ENCODE results near the gene ARID3C.

Gene ARID3C

DNA sequence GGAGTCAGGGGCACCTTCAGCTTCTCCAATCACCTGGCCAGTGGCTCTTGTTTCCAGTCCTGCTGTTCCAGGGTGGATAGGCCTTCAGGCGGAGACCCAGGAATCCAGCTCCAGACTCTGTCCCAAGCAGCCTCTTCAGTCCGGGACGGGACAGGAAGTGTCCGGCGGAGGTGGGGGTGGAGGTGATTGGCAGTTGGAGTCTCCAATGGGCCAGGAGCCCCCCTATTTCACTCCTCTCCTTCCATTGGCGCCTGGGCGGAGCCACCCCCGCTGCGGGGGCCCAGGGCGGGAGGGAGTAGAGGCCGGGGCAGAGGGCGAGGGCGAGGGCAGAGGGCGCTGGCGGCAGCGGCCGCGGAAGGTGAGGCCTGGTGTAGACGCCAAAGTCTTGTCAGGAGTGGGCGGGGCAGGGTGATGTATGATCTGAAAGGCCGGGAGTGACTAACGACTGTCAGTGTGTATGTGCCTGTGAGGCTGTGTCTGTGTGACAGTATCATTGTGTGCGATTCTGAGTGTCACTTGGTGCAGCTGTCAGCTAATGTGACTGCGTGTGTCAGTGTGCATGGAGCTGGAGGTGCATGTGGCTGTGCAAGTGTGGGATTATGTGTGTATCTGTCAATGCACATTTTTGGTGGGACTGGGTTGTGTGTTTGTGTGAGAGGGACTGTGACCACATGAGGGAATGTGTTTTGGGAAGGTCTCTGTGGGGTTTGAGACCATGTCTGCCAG is 23.2 kb upstream of the ARID3C start, which contains the start of gene IL11RA:
TSS of gene IL11RA (plus strand) at position 310 of the 726 bp plus-strand sequence. CDS start 3,033 bp downstream, outside the sequence.
- TF ChIP-seq ZC3H10 (CRISPR knock-in tag; IDR thresholded peaks at IDR 0.05), result no peak
- TF ChIP-seq RARB (CRISPR knock-in tag; IDR thresholded peaks at IDR 0.05), result no peak
- ATAC-seq, result no peak

DNA sequence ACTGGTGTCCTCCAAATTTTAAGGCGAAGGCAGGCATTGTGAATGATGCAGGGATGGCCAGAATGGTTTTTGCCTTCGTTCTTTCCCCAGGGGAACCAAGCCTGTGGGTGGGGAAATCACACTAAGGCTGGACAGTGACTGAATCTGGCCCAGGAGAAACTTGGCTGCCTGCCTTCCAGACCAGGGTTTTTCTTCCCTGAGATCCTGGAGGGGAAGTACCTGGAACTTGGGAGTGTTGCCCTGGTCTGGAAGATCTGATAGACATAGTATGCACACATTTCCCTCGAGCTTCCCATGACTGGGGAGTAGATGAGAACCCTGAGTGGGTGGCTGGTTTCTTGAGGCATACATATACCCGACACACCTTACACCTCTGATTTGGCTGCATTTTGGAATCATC is 22.5 kb upstream of the ARID3C start:
- no peak for ATAC-seq
- TF ChIP-seq ISL1 (CRISPR knock-in tag; IDR thresholded peaks at IDR 0.05), result no peak
- no peak for TF ChIP-seq CSDC2 (CRISPR knock-in tag; IDR thresholded peaks at IDR 0.05)
- TF ChIP-seq ESRRG (CRISPR knock-in tag; IDR thresholded peaks at IDR 0.05), result no peak
- TF ChIP-seq, protein P1, sequence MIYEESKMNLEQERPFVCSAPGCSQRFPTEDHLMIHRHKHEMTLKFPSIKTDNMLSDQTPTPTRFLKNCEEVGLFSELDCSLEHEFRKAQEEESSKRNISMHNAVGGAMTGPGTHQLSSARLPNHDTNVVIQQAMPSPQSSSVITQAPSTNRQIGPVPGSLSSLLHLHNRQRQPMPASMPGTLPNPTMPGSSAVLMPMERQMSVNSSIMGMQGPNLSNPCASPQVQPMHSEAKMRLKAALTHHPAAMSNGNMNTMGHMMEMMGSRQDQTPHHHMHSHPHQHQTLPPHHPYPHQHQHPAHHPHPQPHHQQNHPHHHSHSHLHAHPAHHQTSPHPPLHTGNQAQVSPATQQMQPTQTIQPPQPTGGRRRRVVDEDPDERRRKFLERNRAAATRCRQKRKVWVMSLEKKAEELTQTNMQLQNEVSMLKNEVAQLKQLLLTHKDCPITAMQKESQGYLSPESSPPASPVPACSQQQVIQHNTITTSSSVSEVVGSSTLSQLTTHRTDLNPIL (CRISPR knock-in tag; IDR thresholded peaks at IDR 0.05; ENCODE audit: low read depth), result no peak
- TF ChIP-seq OSR1 (CRISPR knock-in tag; IDR thresholded peaks at IDR 0.05), result no peak
- TF ChIP-seq ZNF70 (CRISPR knock-in tag; IDR thresholded peaks at IDR 0.05), result no peak
- no peak for TF ChIP-seq ZC3H10 (CRISPR knock-in tag; IDR thresholded peaks at IDR 0.05)
- TF ChIP-seq, protein P2, sequence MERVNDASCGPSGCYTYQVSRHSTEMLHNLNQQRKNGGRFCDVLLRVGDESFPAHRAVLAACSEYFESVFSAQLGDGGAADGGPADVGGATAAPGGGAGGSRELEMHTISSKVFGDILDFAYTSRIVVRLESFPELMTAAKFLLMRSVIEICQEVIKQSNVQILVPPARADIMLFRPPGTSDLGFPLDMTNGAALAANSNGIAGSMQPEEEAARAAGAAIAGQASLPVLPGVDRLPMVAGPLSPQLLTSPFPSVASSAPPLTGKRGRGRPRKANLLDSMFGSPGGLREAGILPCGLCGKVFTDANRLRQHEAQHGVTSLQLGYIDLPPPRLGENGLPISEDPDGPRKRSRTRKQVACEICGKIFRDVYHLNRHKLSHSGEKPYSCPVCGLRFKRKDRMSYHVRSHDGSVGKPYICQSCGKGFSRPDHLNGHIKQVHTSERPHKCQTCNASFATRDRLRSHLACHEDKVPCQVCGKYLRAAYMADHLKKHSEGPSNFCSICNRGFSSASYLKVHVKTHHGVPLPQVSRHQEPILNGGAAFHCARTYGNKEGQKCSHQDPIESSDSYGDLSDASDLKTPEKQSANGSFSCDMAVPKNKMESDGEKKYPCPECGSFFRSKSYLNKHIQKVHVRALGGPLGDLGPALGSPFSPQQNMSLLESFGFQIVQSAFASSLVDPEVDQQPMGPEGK (CRISPR knock-in tag; IDR thresholded peaks at IDR 0.05; ENCODE audit: borderline replicate concordance), result no peak
- no peak for TF ChIP-seq TCF4 (CRISPR knock-in tag; IDR thresholded peaks at IDR 0.05; ENCODE audit: borderline replicate concordance)
- TF ChIP-seq, protein P3, sequence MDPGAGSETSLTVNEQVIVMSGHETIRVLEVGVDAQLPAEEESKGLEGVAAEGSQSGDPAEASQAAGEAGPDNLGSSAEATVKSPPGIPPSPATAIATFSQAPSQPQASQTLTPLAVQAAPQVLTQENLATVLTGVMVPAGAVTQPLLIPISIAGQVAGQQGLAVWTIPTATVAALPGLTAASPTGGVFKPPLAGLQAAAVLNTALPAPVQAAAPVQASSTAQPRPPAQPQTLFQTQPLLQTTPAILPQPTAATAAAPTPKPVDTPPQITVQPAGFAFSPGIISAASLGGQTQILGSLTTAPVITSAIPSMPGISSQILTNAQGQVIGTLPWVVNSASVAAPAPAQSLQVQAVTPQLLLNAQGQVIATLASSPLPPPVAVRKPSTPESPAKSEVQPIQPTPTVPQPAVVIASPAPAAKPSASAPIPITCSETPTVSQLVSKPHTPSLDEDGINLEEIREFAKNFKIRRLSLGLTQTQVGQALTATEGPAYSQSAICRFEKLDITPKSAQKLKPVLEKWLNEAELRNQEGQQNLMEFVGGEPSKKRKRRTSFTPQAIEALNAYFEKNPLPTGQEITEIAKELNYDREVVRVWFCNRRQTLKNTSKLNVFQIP (CRISPR knock-in tag; IDR thresholded peaks at IDR 0.05; ENCODE audit: borderline replicate concordance, low read depth), result no peak
- TF ChIP-seq ZFP30 (CRISPR knock-in tag; IDR thresholded peaks at IDR 0.05), result no peak
- no peak for TF ChIP-seq PPARA (CRISPR knock-in tag; IDR thresholded peaks at IDR 0.05; ENCODE audit: borderline replicate concordance)
- TF ChIP-seq ZFP3 (CRISPR knock-in tag; IDR thresholded peaks at IDR 0.05), result no peak

DNA sequence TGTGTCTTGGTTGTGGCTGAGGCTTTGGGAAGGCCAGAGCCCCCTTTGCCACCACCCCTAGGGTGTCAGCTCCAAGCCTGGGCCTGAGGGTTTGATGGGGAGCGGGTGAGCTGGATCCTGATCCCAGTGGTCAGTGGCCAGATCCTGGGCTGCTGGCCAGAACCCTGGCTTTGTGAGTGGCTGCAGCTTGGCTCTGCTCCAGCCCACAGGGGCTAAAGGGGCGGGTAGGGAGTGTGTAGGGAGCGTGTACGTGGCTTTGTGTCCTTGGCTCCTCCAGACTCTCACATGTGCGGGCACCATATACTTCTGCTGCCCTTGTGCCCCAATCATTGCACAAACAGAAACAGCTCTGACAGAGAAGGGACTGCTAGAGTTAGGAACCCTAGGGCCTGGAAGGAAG is 21.9 kb upstream of the ARID3C start:
- no peak for TF ChIP-seq ZFP30 (CRISPR knock-in tag; IDR thresholded peaks at IDR 0.05)
- 0 out of 2 replicates have a peak, but pooled peaks have one; percentile 13 for TF ChIP-seq TCF4 (CRISPR knock-in tag; IDR thresholded peaks at IDR 0.05; ENCODE audit: borderline replicate concordance)
- ATAC-seq, result no peak

DNA sequence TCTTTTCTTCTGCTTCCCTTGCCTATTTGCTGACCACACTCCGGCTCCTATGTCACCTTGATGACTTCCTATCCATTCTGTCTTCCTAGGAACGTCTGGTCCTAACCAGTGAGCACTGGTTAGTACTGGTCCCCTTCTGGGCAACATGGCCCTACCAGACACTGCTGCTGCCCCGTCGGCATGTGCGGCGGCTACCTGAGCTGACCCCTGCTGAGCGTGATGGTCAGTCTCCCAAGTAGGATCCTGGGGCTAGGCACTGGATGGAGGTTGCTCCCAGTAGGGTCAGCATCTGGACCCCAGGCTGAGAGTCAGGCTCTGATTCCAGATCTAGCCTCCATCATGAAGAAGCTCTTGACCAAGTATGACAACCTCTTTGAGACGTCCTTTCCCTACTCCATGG is 19.8 kb upstream of the ARID3C start:
- TF ChIP-seq PPARA (CRISPR knock-in tag; IDR thresholded peaks at IDR 0.05; ENCODE audit: borderline replicate concordance) (no peak), GLIS3 (CRISPR knock-in tag; IDR thresholded peaks at IDR 0.05) (no peak)
- TF ChIP-seq, protein P2 (CRISPR knock-in tag; IDR thresholded peaks at IDR 0.05; ENCODE audit: borderline replicate concordance), result no peak
- ATAC-seq, result no peak

DNA sequence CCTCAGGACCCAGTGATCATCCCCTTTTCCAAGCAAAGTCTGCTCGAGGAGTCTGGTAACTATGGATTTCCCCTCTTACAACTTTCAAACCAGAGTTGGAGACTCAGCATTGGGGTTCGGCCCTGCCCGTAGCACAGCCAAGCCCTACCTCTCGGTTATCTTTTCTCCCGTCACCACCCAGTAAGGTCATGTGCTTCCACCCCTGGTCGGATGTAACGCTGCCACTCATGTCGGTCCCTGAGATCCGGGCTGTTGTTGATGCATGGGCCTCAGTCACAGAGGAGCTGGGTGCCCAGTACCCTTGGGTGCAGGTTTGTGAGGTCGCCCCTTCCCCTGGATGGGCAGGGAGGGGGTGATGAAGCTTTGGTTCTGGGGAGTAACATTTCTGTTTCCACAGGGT is 18.8 kb upstream of the ARID3C start:
- no peak for ATAC-seq
- TF ChIP-seq TOX (CRISPR knock-in tag; IDR thresholded peaks at IDR 0.05; ENCODE audit: borderline replicate concordance) (no peak), ZFP3 (CRISPR knock-in tag; IDR thresholded peaks at IDR 0.05) (no peak), SNAI2 (CRISPR knock-in tag; IDR thresholded peaks at IDR 0.05) (no peak), ARNTL (CRISPR knock-in tag; IDR thresholded peaks at IDR 0.05; ENCODE audit: borderline replicate concordance, low read depth) (no peak), RARB (CRISPR knock-in tag; IDR thresholded peaks at IDR 0.05) (no peak), OSR1 (CRISPR knock-in tag; IDR thresholded peaks at IDR 0.05) (no peak), ZNF70 (CRISPR knock-in tag; IDR thresholded peaks at IDR 0.05) (no peak), BACH2 (CRISPR knock-in tag; IDR thresholded peaks at IDR 0.05; ENCODE audit: borderline replicate concordance) (no peak), ZNF565 (CRISPR knock-in tag; conservative IDR thresholded peaks at IDR 0.05; ENCODE audit: low read depth) (no peak), CSDC2 (CRISPR knock-in tag; IDR thresholded peaks at IDR 0.05) (no peak), TCF4 (CRISPR knock-in tag; IDR thresholded peaks at IDR 0.05; ENCODE audit: borderline replicate concordance) (no peak), GLIS3 (CRISPR knock-in tag; IDR thresholded peaks at IDR 0.05) (no peak)
- TF ChIP-seq, protein P1 (CRISPR knock-in tag; IDR thresholded peaks at IDR 0.05; ENCODE audit: low read depth), result no peak
- TF ChIP-seq, protein P2 (CRISPR knock-in tag; IDR thresholded peaks at IDR 0.05; ENCODE audit: borderline replicate concordance), result no peak
- TF ChIP-seq, protein P4, sequence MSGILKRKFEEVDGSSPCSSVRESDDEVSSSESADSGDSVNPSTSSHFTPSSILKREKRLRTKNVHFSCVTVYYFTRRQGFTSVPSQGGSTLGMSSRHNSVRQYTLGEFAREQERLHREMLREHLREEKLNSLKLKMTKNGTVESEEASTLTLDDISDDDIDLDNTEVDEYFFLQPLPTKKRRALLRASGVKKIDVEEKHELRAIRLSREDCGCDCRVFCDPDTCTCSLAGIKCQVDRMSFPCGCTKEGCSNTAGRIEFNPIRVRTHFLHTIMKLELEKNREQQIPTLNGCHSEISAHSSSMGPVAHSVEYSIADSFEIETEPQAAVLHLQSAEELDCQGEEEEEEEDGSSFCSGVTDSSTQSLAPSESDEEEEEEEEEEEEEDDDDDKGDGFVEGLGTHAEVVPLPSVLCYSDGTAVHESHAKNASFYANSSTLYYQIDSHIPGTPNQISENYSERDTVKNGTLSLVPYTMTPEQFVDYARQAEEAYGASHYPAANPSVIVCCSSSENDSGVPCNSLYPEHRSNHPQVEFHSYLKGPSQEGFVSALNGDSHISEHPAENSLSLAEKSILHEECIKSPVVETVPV (CRISPR knock-in tag; IDR thresholded peaks at IDR 0.05), result no peak

Data from SK-N-SH treated with all-trans-retinoic acid at 6 μM for 48 hours (cell line).